Measurements from ENCODE around the gene SCCPDH. TPM values are rescaled to one million over a fixed set of nuclear protein-coding genes. Genes with fewer than 3 reads are reported as not detected.

SCCPDH gene
- total and polyA plus RNA-seq, 4 donors: 59.3 to 69.4 (median 65.4) TPM

DNA sequence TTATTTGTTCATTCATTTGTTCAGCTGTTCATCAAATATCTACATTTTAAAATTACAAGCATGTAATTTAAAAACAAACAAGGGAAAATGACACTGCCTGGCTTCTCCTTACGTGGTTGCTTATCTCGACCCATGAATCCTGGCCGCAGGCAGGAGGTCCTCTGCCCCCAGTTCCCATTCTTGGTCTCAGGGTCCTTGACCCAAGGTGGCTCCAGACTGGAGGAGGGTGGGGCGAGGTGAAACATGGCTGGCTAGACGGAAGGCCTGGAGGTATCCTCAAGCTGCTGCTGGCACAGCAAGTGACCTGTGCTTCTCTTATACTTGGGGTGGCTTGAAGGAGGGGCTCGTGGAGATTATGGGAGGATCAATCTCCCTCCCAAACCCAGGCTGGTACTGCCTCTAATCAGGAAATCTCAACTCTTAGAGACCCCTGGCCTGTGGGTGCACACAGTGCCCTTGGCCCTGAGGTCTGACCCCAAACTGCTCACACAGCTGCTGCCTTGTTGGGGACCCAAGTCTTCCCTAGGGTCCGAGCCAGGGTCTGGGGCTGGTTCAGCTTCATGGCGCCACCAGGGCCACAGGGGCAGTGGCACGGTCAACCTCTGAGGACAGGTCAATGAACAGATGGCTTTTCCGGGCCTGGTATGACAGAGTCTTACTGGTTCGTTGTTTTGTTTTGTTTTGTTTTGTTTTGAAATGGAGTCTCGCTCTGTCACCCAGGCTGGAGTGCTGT is 63.7 kb downstream of the SCCPDH start:
- DNase-seq (ENCODE audit: low read depth in 4 of 6, low spot score in 6 of 6): no peak
- peaks cover 27% of the 10 kb centered on the region for H3K4me1 ChIP-seq (ENCODE audit: control insufficient read depth, insufficient read depth, low read length)
- no peaks in the 10 kb centered on the region for H3K9me3 ChIP-seq (ENCODE audit: control insufficient read depth, insufficient read depth, low read length)
- no peaks in the 10 kb centered on the region for H3K27me3 ChIP-seq (ENCODE audit: control insufficient read depth, insufficient read depth, low read length)
- no peak overlapping the region for H3K4me3 ChIP-seq (ENCODE audit: low read depth, low read length)
- peaks cover 17% of the 10 kb centered on the region for H3K36me3 ChIP-seq (ENCODE audit: control insufficient read depth, insufficient read depth, low read length)
- 95% methylated on average over 8 of the region's 12 CpGs for WGBS (ENCODE audit: insufficient coverage)
- no peak overlapping the region for H3K27ac ChIP-seq (ENCODE audit: low read depth, low read length)

GRCh38 chr1:246788895-246789338 is 64.7 kb downstream of the SCCPDH start:
- Histone ChIP-seq H3K4me3 (ENCODE audit: low read depth, low read length) (peak overlapping the region; percentile 23), H3K9me3 (ENCODE audit: control insufficient read depth, insufficient read depth, low read length) (no peaks in the 10 kb centered on the region), H3K27me3 (ENCODE audit: control insufficient read depth, insufficient read depth, low read length) (no peaks in the 10 kb centered on the region), H3K36me3 (ENCODE audit: control insufficient read depth, insufficient read depth, low read length) (peaks cover 17% of the 10 kb centered on the region), H3K27ac (ENCODE audit: low read depth, low read length) (no peak overlapping the region), H3K4me1 (ENCODE audit: control insufficient read depth, insufficient read depth, low read length) (peaks cover 33% of the 10 kb centered on the region)
- WGBS (ENCODE audit: insufficient coverage): 3% methylated on average over 37 of the region's 37 CpGs
- peak in 1 of 6 donors; percentile 36 for DNase-seq (ENCODE audit: low read depth in 4 of 6, low spot score in 6 of 6)

DNA sequence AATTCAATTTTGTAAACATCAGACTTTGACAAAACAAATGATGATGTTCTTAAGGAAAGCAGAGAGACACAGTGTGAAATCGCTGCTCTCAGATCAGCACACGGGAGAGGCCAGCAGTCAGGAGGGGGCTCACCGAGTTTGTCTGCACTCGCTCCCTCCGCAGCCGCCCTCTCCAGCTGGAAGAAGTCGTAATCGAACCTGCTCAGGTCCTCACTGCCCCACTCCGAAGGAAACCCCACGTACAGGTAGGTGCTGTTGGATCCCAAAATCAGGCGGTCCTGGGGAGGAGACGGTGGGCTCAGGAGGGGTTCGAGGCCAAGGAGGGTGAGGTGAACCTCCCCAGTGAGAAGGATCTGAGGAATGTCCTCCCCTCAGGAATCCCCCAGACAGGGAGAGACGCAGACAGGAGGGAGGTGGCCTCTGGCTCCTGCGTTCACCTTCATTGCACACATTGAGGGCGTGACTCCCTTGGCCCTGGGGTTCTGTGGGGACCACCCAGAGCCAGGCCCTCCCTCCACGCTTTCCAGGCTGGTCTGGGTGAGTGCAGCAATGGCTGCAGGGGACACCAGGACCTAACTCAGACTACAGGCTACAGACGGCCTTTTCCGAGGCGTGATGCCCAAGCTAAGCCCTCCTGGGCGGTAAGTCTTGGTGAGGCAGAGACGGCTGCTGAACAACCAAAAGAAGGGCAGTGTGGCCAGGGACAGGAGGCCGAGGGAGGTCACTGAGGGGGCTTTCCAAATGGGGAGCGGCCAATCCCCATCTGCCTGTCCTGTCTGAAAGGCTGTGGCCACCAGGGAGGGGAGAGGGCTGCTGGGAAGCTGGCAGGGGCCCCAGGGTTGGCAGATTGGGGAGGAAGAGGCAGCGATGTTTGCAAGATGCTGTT is 65.5 kb downstream of the SCCPDH start:
- DNase-seq (ENCODE audit: low read depth in 4 of 6, low spot score in 6 of 6): no peak
- Histone ChIP-seq H3K4me1 (ENCODE audit: control insufficient read depth, insufficient read depth, low read length) (peaks cover 34% of the 10 kb centered on the region), H3K27me3 (ENCODE audit: control insufficient read depth, insufficient read depth, low read length) (no peaks in the 10 kb centered on the region), H3K27ac (ENCODE audit: low read depth, low read length) (no peak overlapping the region), H3K36me3 (ENCODE audit: control insufficient read depth, insufficient read depth, low read length) (peaks cover 13% of the 10 kb centered on the region), H3K4me3 (ENCODE audit: low read depth, low read length) (no peak overlapping the region), H3K9me3 (ENCODE audit: control insufficient read depth, insufficient read depth, low read length) (no peaks in the 10 kb centered on the region)
- WGBS (ENCODE audit: insufficient coverage): 72% methylated on average over 20 of the region's 25 CpGs

- 92% methylated on average over 7 of the region's 7 CpGs for WGBS (ENCODE audit: insufficient coverage)
- Histone ChIP-seq H3K4me1 (ENCODE audit: control insufficient read depth, insufficient read depth, low read length) (peaks cover 29% of the 10 kb centered on the region), H3K27me3 (ENCODE audit: control insufficient read depth, insufficient read depth, low read length) (no peaks in the 10 kb centered on the region), H3K9me3 (ENCODE audit: control insufficient read depth, insufficient read depth, low read length) (no peaks in the 10 kb centered on the region), H3K27ac (ENCODE audit: low read depth, low read length) (no peak overlapping the region), H3K36me3 (ENCODE audit: control insufficient read depth, insufficient read depth, low read length) (peaks cover 10% of the 10 kb centered on the region), H3K4me3 (ENCODE audit: low read depth, low read length) (no peak overlapping the region)
- DNase-seq (ENCODE audit: low read depth in 4 of 6, low spot score in 6 of 6): no peak
Measured at GRCh38 chr1:246790364-246790763, 66.2 kb downstream of the SCCPDH start.

- no peak overlapping the region for H3K27ac ChIP-seq (ENCODE audit: low read depth, low read length)
- peaks cover 26% of the 10 kb centered on the region for H3K4me1 ChIP-seq (ENCODE audit: control insufficient read depth, insufficient read depth, low read length)
- no peak for DNase-seq (ENCODE audit: low read depth in 4 of 6, low spot score in 6 of 6)
- no peaks in the 10 kb centered on the region for H3K9me3 ChIP-seq (ENCODE audit: control insufficient read depth, insufficient read depth, low read length)
- no peak overlapping the region for H3K4me3 ChIP-seq (ENCODE audit: low read depth, low read length)
- H3K36me3 ChIP-seq (ENCODE audit: control insufficient read depth, insufficient read depth, low read length): peaks cover 10% of the 10 kb centered on the region
- H3K27me3 ChIP-seq (ENCODE audit: control insufficient read depth, insufficient read depth, low read length): no peaks in the 10 kb centered on the region
- 89% methylated on average over 19 of the region's 19 CpGs for WGBS (ENCODE audit: insufficient coverage)
Measured at GRCh38 chr1:246790833-246791232, 66.6 kb downstream of the SCCPDH start.

DNA sequence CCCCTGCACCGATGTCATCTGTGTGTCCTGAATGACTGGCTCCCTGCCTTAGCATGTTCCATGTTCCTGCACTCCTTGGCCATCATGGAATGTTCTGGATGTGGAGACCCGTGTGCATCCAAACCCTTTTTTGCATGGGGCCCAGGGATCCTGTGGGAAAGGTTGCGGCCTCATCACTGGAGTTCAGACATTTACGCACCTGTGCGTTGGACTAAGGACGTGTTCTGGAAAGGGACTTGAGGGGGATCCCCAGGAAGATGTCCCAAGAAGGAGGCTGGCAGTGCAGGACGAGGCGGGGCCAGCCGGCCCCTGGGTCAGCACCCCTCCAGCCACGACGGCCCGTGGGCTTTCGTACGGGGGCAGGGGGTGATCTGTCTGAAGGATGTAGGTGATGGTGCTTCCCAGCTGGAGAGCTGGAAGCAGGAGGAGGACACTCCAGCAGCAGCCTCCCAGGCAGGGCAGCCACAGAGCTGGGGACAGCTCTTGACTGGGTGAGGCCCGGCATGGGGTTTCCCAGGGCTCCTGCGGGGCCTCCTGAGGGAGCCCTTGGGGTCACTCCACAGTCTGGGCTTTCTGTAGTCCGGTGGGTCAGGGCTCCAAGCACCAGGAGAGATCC is 67.2 kb downstream of the SCCPDH start:
- Histone ChIP-seq H3K9me3 (ENCODE audit: control insufficient read depth, insufficient read depth, low read length) (no peaks in the 10 kb centered on the region), H3K4me1 (ENCODE audit: control insufficient read depth, insufficient read depth, low read length) (peaks cover 26% of the 10 kb centered on the region), H3K27ac (ENCODE audit: low read depth, low read length) (no peak overlapping the region), H3K36me3 (ENCODE audit: control insufficient read depth, insufficient read depth, low read length) (peaks cover 10% of the 10 kb centered on the region), H3K4me3 (ENCODE audit: low read depth, low read length) (no peak overlapping the region), H3K27me3 (ENCODE audit: control insufficient read depth, insufficient read depth, low read length) (no peaks in the 10 kb centered on the region)
- DNase-seq (ENCODE audit: low read depth in 4 of 6, low spot score in 6 of 6): no peak
- 82% methylated on average over 13 of the region's 17 CpGs for WGBS (ENCODE audit: insufficient coverage)

GRCh38 chr1:246792603-246793002 is 68.4 kb downstream of the SCCPDH start:
- no peak for DNase-seq (ENCODE audit: low read depth in 4 of 6, low spot score in 6 of 6)
- WGBS (ENCODE audit: insufficient coverage): 83% methylated on average over 21 of the region's 25 CpGs
- no peak overlapping the region for H3K27ac ChIP-seq (ENCODE audit: low read depth, low read length)
- H3K4me3 ChIP-seq (ENCODE audit: low read depth, low read length): no peak overlapping the region
- H3K27me3 ChIP-seq (ENCODE audit: control insufficient read depth, insufficient read depth, low read length): no peaks in the 10 kb centered on the region
- peaks cover 10% of the 10 kb centered on the region for H3K36me3 ChIP-seq (ENCODE audit: control insufficient read depth, insufficient read depth, low read length)
- H3K9me3 ChIP-seq (ENCODE audit: control insufficient read depth, insufficient read depth, low read length): no peaks in the 10 kb centered on the region
- H3K4me1 ChIP-seq (ENCODE audit: control insufficient read depth, insufficient read depth, low read length): peaks cover 26% of the 10 kb centered on the region

GRCh38 chr1:246793356-246793896 is 69.2 kb downstream of the SCCPDH start:
- H3K4me3 ChIP-seq (ENCODE audit: low read depth, low read length): no peak overlapping the region
- DNase-seq (ENCODE audit: low read depth in 4 of 6, low spot score in 6 of 6): no peak
- H3K36me3 ChIP-seq (ENCODE audit: control insufficient read depth, insufficient read depth, low read length): peaks cover 10% of the 10 kb centered on the region
- no peaks in the 10 kb centered on the region for H3K9me3 ChIP-seq (ENCODE audit: control insufficient read depth, insufficient read depth, low read length)
- H3K27me3 ChIP-seq (ENCODE audit: control insufficient read depth, insufficient read depth, low read length): no peaks in the 10 kb centered on the region
- no peak overlapping the region for H3K27ac ChIP-seq (ENCODE audit: low read depth, low read length)
- no CpG with 5 or more reads among the region's 6 CpGs for WGBS (ENCODE audit: insufficient coverage)
- H3K4me1 ChIP-seq (ENCODE audit: control insufficient read depth, insufficient read depth, low read length): peaks cover 26% of the 10 kb centered on the region

DNA sequence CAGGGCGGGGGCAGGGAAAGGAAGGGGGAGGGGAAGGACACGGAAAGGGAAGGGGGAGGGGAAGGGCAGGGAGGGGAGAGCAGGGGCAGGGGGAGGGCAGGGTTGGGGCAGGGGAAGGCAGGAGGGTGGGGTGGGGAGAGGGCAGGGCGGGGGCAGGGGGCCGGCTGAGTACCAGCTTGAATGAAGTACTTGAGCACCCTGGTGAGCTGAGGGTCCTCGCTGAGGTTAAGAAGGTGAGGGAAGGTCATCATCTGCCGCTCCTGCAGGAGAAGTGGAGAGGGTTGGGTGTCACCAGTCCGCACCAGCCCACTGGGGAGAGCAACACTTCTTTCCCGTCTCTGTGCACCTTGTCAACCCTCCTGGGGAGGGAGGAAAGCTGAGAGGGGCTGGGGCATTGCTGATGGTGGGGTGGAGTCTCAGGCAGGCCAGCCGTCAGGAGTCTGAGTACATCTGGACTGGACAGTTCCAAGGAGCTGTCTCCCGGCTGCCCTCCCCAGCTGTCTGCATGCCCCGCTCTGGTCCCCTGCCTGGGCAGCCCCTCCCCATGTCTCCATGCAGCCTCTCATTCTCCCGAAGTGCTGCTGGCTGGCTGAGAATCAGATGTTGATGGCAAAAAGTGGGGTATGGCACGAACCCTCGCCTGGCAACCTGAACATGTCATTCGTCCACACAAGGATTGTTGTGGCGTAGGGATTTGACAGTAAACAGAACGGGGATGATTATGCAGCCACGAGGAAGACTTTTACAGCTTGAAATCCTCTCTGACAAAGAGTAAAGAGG is 70.0 kb downstream of the SCCPDH start:
- Histone ChIP-seq H3K4me1 (ENCODE audit: control insufficient read depth, insufficient read depth, low read length) (peaks cover 26% of the 10 kb centered on the region), H3K27me3 (ENCODE audit: control insufficient read depth, insufficient read depth, low read length) (no peaks in the 10 kb centered on the region), H3K4me3 (ENCODE audit: low read depth, low read length) (no peak overlapping the region), H3K36me3 (ENCODE audit: control insufficient read depth, insufficient read depth, low read length) (peaks cover 10% of the 10 kb centered on the region), H3K27ac (ENCODE audit: low read depth, low read length) (no peak overlapping the region), H3K9me3 (ENCODE audit: control insufficient read depth, insufficient read depth, low read length) (no peaks in the 10 kb centered on the region)
- no peak for DNase-seq (ENCODE audit: low read depth in 4 of 6, low spot score in 6 of 6)
- WGBS (ENCODE audit: insufficient coverage): 37% methylated on average over 14 of the region's 18 CpGs
